Ishikawa (cell line): Measurements from ENCODE around the gene PAPPA.

Experiments
- MAX ChIP-seq: IDR thresholded peaks from 2 replicates; pipeline ENCODE4 v1.6.1; 2012
- REST ChIP-seq: IDR thresholded peaks from 2 replicates; pipeline ENCODE4 v1.6.1; 2012; ENCODE audit warnings: low read depth, mild to moderate bottlenecking
- TAF1 ChIP-seq: IDR thresholded peaks from 2 replicates; pipeline ENCODE4 v1.6.1; 2012; ENCODE audit warnings: low read depth, mild to moderate bottlenecking
- TCF12 ChIP-seq: IDR thresholded peaks from 2 replicates; pipeline ENCODE4 v1.6.1; 2012; ENCODE audit warnings: low read depth
- USF1 ChIP-seq: IDR thresholded peaks from 2 replicates; pipeline ENCODE4 v1.6.1; 2012

GRCh38 chr9:116423149-116423548, 269.6 kb downstream of the PAPPA start:
- TF ChIP-seq REST (no peak), MAX (no peak), TCF12 (no peak), TAF1 (no peak), USF1 (no peak)
